Muscle layer of colon (tissue), 2 donors: ENCODE results near the gene PRPH.

ENCODE experiments used
- H3K27ac ChIP-seq: one replicate; pipeline ENCODE4 v1.7.0; 2013; ENCODE audit warnings: low read depth, mild to moderate bottlenecking, low read length, moderate library complexity
- H3K27me3 ChIP-seq, 2 donors: one replicate each; pipeline ENCODE4 v1.7.0; 2013; ENCODE audit warnings: low read length in 2 of 2, mild to moderate bottlenecking in 2 of 2; ENCODE audit not compliant: insufficient read depth in 2 of 2, control insufficient read depth in 1 of 2
- H3K36me3 ChIP-seq: one replicate; pipeline ENCODE4 v1.7.0; 2013; ENCODE audit warnings: mild to moderate bottlenecking, low read length; ENCODE audit not compliant: insufficient read depth
- H3K4me1 ChIP-seq: one replicate; pipeline ENCODE4 v1.7.0; 2013; ENCODE audit warnings: mild to moderate bottlenecking, low read length; ENCODE audit not compliant: insufficient read depth
- H3K4me3 ChIP-seq, 2 donors: one replicate each; pipeline ENCODE4 v1.7.0; 2013; ENCODE audit warnings: low read length in 2 of 2, low read depth in 1 of 2, mild to moderate bottlenecking in 1 of 2, moderate library complexity in 1 of 2
- H3K9ac ChIP-seq: one replicate; pipeline ENCODE4 v1.7.0; 2013; ENCODE audit warnings: low read length
- H3K9me3 ChIP-seq: one replicate; pipeline ENCODE4 v1.7.0; 2013; ENCODE audit warnings: mild to moderate bottlenecking, low read length
- donor health status: abdominal sarcoma.
- donor health status: Adenocarcinoma of cecum.

The PRPH gene

GRCh38 chr12:49338830-49339463 is 44.0 kb downstream of the PRPH start:
- H3K9ac ChIP-seq: no peak overlapping the region
- no peak overlapping the region for H3K27ac ChIP-seq
- H3K4me1 ChIP-seq: peaks cover 22% of the 10 kb centered on the region
- no peaks in the 10 kb centered on the region for H3K36me3 ChIP-seq
- no peak overlapping the region for H3K4me3 ChIP-seq
- H3K9me3 ChIP-seq: no peaks in the 10 kb centered on the region
- peaks cover 60 to 87% of the 10 kb centered on the region in 2 donors for H3K27me3 ChIP-seq

- Histone ChIP-seq H3K9me3 (no peaks in the 10 kb centered on the region), H3K4me1 (peaks cover 24% of the 10 kb centered on the region), H3K27ac (no peak overlapping the region), H3K27me3 (peaks cover 61 to 87% of the 10 kb centered on the region in 2 donors), H3K4me3 (no peak overlapping the region), H3K36me3 (no peaks in the 10 kb centered on the region), H3K9ac (no peak overlapping the region)
These were observed 44.5 kb downstream of the PRPH start for GRCh38 chr12:49339464-49339861.

- no peak overlapping the region for H3K27ac ChIP-seq
- H3K9me3 ChIP-seq: no peaks in the 10 kb centered on the region
- H3K36me3 ChIP-seq: no peaks in the 10 kb centered on the region
- peaks cover 56 to 87% of the 10 kb centered on the region in 2 donors for H3K27me3 ChIP-seq
- H3K4me3 ChIP-seq: no peak overlapping the region
- H3K9ac ChIP-seq: no peak overlapping the region
- H3K4me1 ChIP-seq: peaks cover 24% of the 10 kb centered on the region
These were observed 45.3 kb downstream of the PRPH start for GRCh38 chr12:49340095-49340870.

GRCh38 chr12:49340971-49341776 is 46.2 kb downstream of the PRPH start:
- peaks cover 31% of the 10 kb centered on the region for H3K4me1 ChIP-seq
- no peaks in the 10 kb centered on the region for H3K36me3 ChIP-seq
- H3K9me3 ChIP-seq: no peaks in the 10 kb centered on the region
- peaks cover 54 to 87% of the 10 kb centered on the region in 2 donors for H3K27me3 ChIP-seq
- H3K4me3 ChIP-seq: no peak overlapping the region
- no peak overlapping the region for H3K9ac ChIP-seq
- no peak overlapping the region for H3K27ac ChIP-seq

- Histone ChIP-seq H3K27ac (no peak overlapping the region), H3K27me3 (peaks cover 54 to 87% of the 10 kb centered on the region in 2 donors), H3K9me3 (no peaks in the 10 kb centered on the region), H3K9ac (no peak overlapping the region), H3K4me3 (peak overlapping the region in 1 of 2 donors; percentile 29), H3K36me3 (no peaks in the 10 kb centered on the region), H3K4me1 (peaks cover 35% of the 10 kb centered on the region)
These were observed 46.8 kb downstream of the PRPH start for GRCh38 chr12:49341777-49342065.

GRCh38 chr12:49342066-49342913 is 47.3 kb downstream of the PRPH start:
- Histone ChIP-seq H3K9me3 (no peaks in the 10 kb centered on the region), H3K27me3 (peaks cover 54 to 87% of the 10 kb centered on the region in 2 donors), H3K36me3 (no peaks in the 10 kb centered on the region), H3K9ac (no peak overlapping the region), H3K4me3 (peak overlapping the region; percentile 29 to 43), H3K4me1 (peaks cover 39% of the 10 kb centered on the region), H3K27ac (no peak overlapping the region)

- Histone ChIP-seq H3K4me3 (peak overlapping the region; percentile 29 to 43), H3K9ac (no peak overlapping the region), H3K4me1 (peaks cover 47% of the 10 kb centered on the region), H3K9me3 (no peaks in the 10 kb centered on the region), H3K36me3 (no peaks in the 10 kb centered on the region), H3K27me3 (peaks cover 52 to 87% of the 10 kb centered on the region in 2 donors), H3K27ac (no peak overlapping the region)
These were observed 48.2 kb downstream of the PRPH start for GRCh38 chr12:49342914-49343731.

GRCh38 chr12:49344486-49345050 is 49.6 kb downstream of the PRPH start:
- H3K4me3 ChIP-seq: no peak overlapping the region
- no peaks in the 10 kb centered on the region for H3K9me3 ChIP-seq
- no peaks in the 10 kb centered on the region for H3K36me3 ChIP-seq
- no peak overlapping the region for H3K9ac ChIP-seq
- H3K4me1 ChIP-seq: peaks cover 49% of the 10 kb centered on the region
- peaks cover 62 to 88% of the 10 kb centered on the region in 2 donors for H3K27me3 ChIP-seq
- no peak overlapping the region for H3K27ac ChIP-seq

- H3K36me3 ChIP-seq: no peaks in the 10 kb centered on the region
- H3K9ac ChIP-seq: no peak overlapping the region
- no peaks in the 10 kb centered on the region for H3K9me3 ChIP-seq
- peaks cover 49% of the 10 kb centered on the region for H3K4me1 ChIP-seq
- no peak overlapping the region for H3K27ac ChIP-seq
- peak overlapping the region; percentile 35 to 57 for H3K4me3 ChIP-seq
- H3K27me3 ChIP-seq: peaks cover 67 to 84% of the 10 kb centered on the region in 2 donors
These were observed 50.3 kb downstream of the PRPH start for GRCh38 chr12:49345051-49345824.
